C4-2B (cell line): ENCODE results near the gene WSCD1.

Source experiments
- CTCF ChIP-seq: fragments of 450-650 bp; conservative IDR thresholded peaks from 2 replicates; pipeline ENCODE4 v1.5.1; 2017; ENCODE audit warnings: mild to moderate bottlenecking
- ZFX ChIP-seq: fragments of 450-650 bp; IDR thresholded peaks from 2 replicates; pipeline ENCODE4 v1.6.1; 2017

DNA sequence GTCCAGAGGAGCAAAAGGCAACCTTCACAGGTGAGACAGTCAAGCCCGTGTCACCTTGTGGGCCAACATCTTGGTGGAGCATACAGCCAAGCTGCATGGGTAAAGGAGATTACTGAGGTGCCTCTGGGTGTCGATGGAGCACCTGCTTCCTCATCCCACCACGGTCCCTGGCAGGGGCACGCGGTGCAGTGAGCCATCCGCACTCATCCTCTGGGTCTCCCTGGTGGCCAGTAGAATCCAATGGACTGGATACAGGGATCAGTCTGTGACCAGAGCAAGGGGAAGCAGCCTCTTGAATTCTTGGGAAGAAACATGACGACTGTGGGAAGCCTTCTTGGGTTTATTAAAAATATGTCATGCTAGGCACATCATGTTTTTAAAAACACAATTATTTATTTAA, 4.8 kb upstream of the WSCD1 start:
- no peak for TF ChIP-seq CTCF
- no peak for TF ChIP-seq ZFX
